Muscle layer of duodenum (tissue), 2 donors: ENCODE data around the gene CARD19.
"Not testable (repeated sequence)": the region's sequence is repeated elsewhere in the genome, so short reads cannot be mapped to it uniquely, and the experiment has no call there.

Source experiments
- H3K27ac ChIP-seq: one replicate; pipeline ENCODE4 v1.7.0; 2013; ENCODE audit warnings: mild to moderate bottlenecking, low read length
- H3K27me3 ChIP-seq: one replicate; pipeline ENCODE4 v1.7.0; 2013; ENCODE audit warnings: low read depth, mild to moderate bottlenecking, control low read depth, low read length
- H3K36me3 ChIP-seq, 2 donors: one replicate each; pipeline ENCODE4 v1.7.0; 2013; ENCODE audit warnings: low read length in 2 of 2, control low read depth in 1 of 2, mild to moderate bottlenecking in 1 of 2; ENCODE audit not compliant: insufficient read depth in 2 of 2, control insufficient read depth in 1 of 2
- H3K4me1 ChIP-seq, 2 donors: one replicate each; pipeline ENCODE4 v1.7.0; 2013; ENCODE audit warnings: low read length in 2 of 2, mild to moderate bottlenecking in 2 of 2, control low read depth in 1 of 2, moderate library complexity in 1 of 2; ENCODE audit not compliant: insufficient read depth in 2 of 2, control insufficient read depth in 1 of 2
- H3K4me3 ChIP-seq, 2 donors: one replicate each; pipeline ENCODE4 v1.7.0; 2013; ENCODE audit warnings: low read length in 2 of 2, low read depth in 1 of 2, mild to moderate bottlenecking in 1 of 2
- H3K9me3 ChIP-seq, 2 donors: one replicate each; pipeline ENCODE4 v1.7.0; 2013; ENCODE audit warnings: low read length in 2 of 2, control low read depth in 1 of 2, mild to moderate bottlenecking in 1 of 2; ENCODE audit not compliant: control insufficient read depth in 1 of 2
- donor health status: healthy.

CARD19 gene

GRCh38 chr9:93111371-93112115 lies 15.5 kb downstream of the CARD19 start:
- no peak overlapping the region for H3K4me3 ChIP-seq
- no peaks in the 10 kb centered on the region for H3K27me3 ChIP-seq
- H3K9me3 ChIP-seq: no peaks in the 10 kb centered on the region
- H3K4me1 ChIP-seq: no peaks in the 10 kb centered on the region
- H3K27ac ChIP-seq: no peak overlapping the region
- H3K36me3 ChIP-seq: peaks cover 7 to 46% of the 10 kb centered on the region in 2 donors

- Histone ChIP-seq H3K9me3 (no peaks in the 10 kb centered on the region), H3K36me3 (peaks cover 7 to 46% of the 10 kb centered on the region in 2 donors), H3K27me3 (no peaks in the 10 kb centered on the region), H3K4me1 (no peaks in the 10 kb centered on the region), H3K4me3 (no peak overlapping the region), H3K27ac (no peak overlapping the region)
Observed at GRCh38 chr9:93112116-93112863, 16.3 kb downstream of the CARD19 start.

GRCh38 chr9:93112864-93113389 lies 16.9 kb downstream of the CARD19 start:
- Histone ChIP-seq H3K4me3 (no peak overlapping the region), H3K27ac (no peak overlapping the region), H3K9me3 (no peaks in the 10 kb centered on the region), H3K27me3 (no peaks in the 10 kb centered on the region), H3K4me1 (no peaks in the 10 kb centered on the region), H3K36me3 (peaks cover 7 to 44% of the 10 kb centered on the region in 2 donors)

- H3K9me3 ChIP-seq: no peaks in the 10 kb centered on the region
- no peaks in the 10 kb centered on the region for H3K27me3 ChIP-seq
- peaks cover 7 to 36% of the 10 kb centered on the region in 2 donors for H3K36me3 ChIP-seq
- H3K27ac ChIP-seq: no peak overlapping the region
- H3K4me1 ChIP-seq: peaks cover under 1 to 2% of the 10 kb centered on the region in 2 donors
- no peak overlapping the region for H3K4me3 ChIP-seq
Observed at GRCh38 chr9:93114169-93114983, 18.4 kb downstream of the CARD19 start.

GRCh38 chr9:93114984-93115335 lies 18.9 kb downstream of the CARD19 start:
- Histone ChIP-seq H3K27me3 (no peaks in the 10 kb centered on the region), H3K27ac (no peak overlapping the region), H3K4me1 (peaks cover 4 to 7% of the 10 kb centered on the region in 2 donors), H3K9me3 (no peaks in the 10 kb centered on the region), H3K36me3 (peaks cover 7 to 36% of the 10 kb centered on the region in 2 donors), H3K4me3 (no peak overlapping the region)

GRCh38 chr9:93115486-93116071 lies 19.6 kb downstream of the CARD19 start:
- H3K4me1 ChIP-seq: peaks cover 9 to 14% of the 10 kb centered on the region in 2 donors
- H3K4me3 ChIP-seq: no peak overlapping the region
- H3K36me3 ChIP-seq: peaks cover 7 to 32% of the 10 kb centered on the region in 2 donors
- H3K27ac ChIP-seq: no peak overlapping the region
- H3K9me3 ChIP-seq: no peaks in the 10 kb centered on the region
- no peaks in the 10 kb centered on the region for H3K27me3 ChIP-seq

GRCh38 chr9:93116072-93116961 lies 20.3 kb downstream of the CARD19 start:
- Histone ChIP-seq H3K4me3 (no peak overlapping the region), H3K36me3 (peaks cover 7 to 28% of the 10 kb centered on the region in 2 donors)

GRCh38 chr9:93117521-93117920 lies 21.5 kb downstream of the CARD19 start:
- peaks cover 7 to 29% of the 10 kb centered on the region in 2 donors for H3K36me3 ChIP-seq
- not testable (repeated sequence) for H3K9me3 ChIP-seq, H3K4me3 ChIP-seq, H3K27me3 ChIP-seq, H3K27ac ChIP-seq
- peaks cover 9 to 26% of the 10 kb centered on the region in 2 donors for H3K4me1 ChIP-seq

More at GRCh38 chr9:93116072-93116961, 20.3 kb downstream of the CARD19 start:
- Histone ChIP-seq H3K9me3 (no peaks in the 10 kb centered on the region), H3K27ac (peak overlapping the region; percentile 51), H3K27me3 (no peaks in the 10 kb centered on the region), H3K4me1 (peaks cover 9 to 21% of the 10 kb centered on the region in 2 donors)

GRCh38 chr9:93117924-93118862 lies 22.2 kb downstream of the CARD19 start:
- H3K27me3 ChIP-seq: no peaks in the 10 kb centered on the region
- H3K9me3 ChIP-seq: no peaks in the 10 kb centered on the region
- peaks cover 5 to 24% of the 10 kb centered on the region in 2 donors for H3K36me3 ChIP-seq
- H3K4me1 ChIP-seq: peaks cover 9 to 26% of the 10 kb centered on the region in 2 donors
- H3K27ac ChIP-seq: no peak overlapping the region
- no peak overlapping the region for H3K4me3 ChIP-seq
